Stimulated activated CD8-positive, alpha-beta memory T cell treated with anti-CD3 and anti-CD28 coated beads, Interleukin-15, amount 100 ng/mL, for 1 hour (primary cell): ENCODE results near the gene PRM3.
A peak's percentile ranks its signal among the peaks of the same experiment; 100 is the strongest.

Experiments used
- DNase-seq: peaks from one replicate; pipeline ENCODE4 v3.0.0-alpha.2; 2020; ENCODE audit warnings: low read depth

PRM3 gene

DNA sequence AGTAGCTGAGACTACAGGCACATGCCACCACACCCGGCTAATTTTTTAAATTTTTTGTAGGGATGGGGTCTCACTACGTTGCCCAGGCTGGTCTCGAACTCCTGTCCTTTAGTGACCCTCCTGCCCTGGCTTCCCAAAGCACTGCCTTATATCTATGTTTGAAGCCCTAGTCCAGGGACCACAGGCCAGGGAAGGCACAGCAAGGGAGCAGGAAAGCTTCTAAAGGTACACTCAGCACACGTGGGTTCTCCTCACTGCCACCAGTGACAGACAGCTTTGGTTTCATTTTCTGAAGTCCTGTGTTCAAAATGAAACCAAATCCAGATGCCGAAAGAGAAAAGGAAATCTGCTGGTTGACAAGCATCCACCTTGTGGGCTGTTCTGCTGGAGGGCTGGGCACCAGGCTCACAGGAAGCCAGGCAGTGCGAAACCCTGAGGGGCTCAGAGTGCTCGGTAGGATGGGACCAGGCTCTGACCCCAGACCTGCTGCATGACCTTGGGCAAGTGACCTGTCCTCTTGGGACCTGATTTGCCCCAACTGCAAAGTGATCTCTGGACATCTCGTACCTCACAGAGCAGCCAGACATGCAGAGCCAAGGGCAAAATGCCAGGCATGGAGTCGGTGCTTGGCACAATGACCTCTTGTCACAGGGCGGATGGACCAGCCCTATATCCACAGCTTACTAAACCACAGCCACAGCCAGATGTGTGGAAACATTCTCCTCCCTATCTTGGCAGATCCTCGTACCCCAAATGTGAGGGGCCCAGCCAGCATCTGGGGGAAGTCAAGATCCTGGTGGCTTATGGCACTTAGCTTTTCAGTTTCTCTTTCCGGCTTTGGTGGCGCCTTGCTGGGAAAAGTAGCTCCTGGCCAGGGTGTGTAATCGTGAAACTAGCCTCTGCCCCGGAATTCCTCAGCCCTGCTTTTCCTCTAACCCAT, 14.6 kb downstream of the PRM3 start:
- no peak for DNase-seq

DNA sequence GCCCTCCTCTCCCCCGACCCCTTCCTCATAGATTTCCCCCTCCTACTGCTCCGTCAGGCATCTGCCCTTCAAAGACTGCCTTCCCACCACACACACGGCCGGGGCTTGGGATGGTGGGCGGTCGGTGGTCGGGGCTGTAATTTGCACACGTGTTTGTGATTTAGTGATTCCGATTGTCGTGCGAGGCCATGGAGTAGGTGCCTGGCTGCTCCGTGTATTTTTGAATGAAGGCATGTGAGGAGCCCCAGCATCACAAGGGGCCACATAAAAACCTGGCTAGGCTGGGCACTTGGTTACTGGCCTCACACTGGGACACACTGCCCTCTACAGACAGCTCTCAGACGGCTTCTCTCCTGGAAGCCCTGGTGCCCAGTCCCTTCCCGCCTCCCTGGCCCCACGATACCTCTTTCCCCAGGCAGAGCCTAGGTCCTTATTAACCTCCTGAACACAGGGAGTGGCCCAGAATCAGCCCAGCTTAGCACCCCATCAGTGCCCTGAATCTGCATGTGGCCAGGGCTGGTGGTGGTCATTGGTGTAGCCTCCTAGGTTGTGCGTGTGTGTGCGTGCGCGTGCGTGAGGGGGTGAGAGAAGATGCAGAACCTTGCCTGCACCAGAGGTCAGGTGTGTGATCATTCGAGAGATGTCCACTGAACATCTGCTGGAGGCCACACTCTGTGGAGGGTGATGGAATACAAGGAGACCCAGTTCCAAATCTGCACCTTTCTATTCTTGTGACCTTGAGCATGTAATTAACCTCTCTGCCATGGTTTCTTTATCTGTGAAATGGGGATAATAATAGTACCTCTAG, 16.1 kb downstream of the PRM3 start:
- peak; percentile 21 for DNase-seq

DNA sequence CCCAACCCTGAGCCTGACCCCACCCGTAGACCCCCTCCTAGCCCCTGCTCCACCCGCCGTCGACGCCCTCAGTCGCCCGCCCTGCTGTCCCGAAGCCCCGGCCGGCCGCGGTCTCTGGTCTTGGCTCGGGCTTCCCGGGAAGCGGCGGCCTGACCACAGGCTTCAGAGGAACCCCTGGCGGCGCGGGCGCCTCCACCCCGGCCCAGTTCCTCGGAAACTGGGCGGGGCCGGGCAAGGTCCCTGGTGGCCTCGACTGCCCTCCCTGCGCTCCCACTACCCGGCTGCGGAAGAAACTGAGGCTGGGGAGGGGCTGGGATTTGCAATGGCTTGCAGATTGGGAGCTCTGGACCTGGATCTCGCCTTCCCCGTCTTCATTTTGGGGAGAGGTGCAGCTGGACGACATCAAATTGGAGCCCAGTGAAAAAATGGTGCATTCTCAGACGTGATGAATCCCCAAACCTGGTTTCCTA, 16.7 kb downstream of the PRM3 start:
- no peak for DNase-seq

DNA sequence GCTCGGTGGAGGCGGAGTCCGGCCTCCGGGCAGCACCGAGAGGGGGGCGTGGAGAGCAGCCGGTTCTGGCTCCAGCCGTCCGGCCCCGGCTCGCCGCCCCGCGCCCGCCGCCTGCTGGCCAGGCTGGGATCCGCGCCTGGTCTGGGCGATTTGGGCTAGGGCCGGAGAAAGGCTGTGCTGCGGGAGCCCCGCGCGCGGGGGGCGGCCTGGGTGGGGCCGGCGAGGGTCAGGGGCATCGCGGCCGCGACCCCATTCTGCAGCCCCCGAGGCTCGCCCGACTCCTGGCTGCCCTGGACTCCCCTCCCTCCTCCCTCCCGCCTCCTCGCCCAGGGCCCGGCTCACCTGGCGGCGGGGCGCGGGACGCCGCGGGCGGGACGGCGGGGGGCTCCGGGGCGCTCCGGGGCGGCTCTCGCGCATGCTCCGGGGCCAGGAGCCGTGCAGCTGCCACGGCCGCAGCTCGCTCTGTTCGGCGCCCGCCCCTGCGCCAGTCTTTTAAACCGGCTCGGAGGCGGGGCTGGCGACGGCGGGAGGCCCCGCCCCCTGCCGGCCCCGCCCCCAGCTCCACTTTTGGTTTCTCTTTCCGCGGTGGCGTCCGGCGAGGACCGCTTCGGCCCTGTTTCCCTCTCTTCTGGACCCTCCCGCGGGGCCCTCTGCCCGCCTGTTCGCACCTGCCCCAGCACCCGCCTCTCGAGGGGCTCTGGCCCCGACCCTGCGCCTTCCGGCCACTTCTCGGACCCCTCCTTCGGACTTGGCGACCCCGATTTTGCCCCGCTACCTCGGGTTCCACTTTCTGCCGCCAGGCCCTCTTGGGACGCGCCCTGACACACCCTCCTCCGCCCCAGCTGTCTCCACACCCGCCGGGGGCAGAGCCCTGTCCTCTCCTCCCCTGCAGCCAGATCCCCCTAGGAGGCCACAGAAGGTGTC, 17.4 kb downstream of the PRM3 start, which contains the start of gene SOCS1:
SOCS1 (minus strand) TSS at position 468 of the 924 bp plus-strand sequence. CDS start 726 bp downstream, outside the sequence.
- peak; percentile 70 for DNase-seq

DNA sequence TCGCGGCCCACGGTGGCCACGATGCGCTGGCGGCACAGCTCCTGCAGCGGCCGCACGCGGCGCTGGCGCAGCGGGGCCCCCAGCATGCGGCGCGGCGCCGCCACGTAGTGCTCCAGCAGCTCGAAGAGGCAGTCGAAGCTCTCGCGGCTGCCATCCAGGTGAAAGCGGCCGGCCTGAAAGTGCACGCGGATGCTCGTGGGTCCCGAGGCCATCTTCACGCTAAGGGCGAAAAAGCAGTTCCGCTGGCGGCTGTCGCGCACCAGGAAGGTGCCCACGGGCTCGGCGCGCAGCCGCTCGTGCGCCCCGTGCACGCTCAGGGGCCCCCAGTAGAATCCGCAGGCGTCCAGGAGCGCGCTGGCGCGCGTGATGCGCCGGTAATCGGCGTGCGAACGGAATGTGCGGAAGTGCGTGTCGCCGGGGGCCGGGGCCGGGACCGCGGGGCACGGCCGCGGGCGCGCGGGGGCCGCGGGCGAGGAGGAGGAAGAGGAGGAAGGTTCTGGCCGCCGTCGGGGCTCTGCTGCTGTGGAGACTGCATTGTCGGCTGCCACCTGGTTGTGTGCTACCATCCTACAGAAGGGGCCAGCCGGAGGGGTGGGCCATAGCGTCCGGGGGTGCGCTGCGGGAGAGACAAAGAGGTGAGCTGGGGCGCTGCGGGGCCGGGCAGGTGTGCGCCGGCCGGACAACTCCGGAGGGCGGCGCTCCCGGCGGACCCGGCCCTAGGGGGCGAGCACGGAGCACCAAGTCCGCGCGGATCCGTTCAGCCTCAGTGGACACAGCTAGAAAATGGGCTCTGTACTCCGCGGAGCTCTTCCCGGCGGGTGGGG, 18.3 kb downstream of the PRM3 start:
- DNase-seq = no peak

DNA sequence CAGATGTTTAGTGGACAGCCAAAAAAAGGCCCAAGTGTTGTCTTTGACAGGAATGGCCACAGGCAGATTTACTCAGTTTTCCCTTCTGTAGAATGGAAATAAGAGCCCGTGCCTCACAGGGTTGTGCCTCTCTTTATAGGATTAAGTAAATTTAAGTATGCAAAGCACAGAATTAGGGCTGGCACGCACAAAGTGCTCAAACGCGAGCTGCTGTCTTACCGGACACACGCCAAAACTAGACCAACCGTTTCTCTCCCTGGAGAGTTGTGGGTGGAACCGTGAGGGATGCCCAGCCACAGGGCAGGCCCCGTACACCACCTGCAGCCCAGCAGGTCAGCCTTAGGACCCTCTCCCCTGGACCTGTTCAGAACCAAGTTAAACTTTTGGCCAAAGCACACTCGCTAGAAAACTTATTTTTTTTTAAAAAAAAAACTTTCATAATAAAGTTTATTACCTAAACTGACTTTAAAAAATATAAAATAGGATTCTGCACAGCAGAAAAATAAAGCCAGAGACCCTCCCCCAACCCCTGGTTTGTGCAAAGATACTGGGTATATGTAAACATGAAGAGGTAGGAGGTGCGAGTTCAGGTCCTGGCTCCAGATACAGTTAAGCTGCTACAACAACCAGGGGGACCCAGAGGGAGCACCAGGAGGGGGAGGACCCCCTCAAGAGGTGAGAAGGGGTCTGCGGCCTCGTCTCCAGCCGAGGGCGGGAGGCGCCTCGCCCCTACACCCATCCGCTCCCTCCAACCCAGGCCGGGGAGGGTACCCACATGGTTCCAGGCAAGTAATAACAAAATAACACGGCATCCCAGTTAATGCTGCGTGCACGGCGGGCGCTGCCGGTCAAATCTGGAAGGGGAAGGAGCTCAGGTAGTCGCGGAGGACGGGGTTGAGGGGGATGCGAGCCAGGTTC, 19.2 kb downstream of the PRM3 start:
- DNase-seq = no peak

DNA sequence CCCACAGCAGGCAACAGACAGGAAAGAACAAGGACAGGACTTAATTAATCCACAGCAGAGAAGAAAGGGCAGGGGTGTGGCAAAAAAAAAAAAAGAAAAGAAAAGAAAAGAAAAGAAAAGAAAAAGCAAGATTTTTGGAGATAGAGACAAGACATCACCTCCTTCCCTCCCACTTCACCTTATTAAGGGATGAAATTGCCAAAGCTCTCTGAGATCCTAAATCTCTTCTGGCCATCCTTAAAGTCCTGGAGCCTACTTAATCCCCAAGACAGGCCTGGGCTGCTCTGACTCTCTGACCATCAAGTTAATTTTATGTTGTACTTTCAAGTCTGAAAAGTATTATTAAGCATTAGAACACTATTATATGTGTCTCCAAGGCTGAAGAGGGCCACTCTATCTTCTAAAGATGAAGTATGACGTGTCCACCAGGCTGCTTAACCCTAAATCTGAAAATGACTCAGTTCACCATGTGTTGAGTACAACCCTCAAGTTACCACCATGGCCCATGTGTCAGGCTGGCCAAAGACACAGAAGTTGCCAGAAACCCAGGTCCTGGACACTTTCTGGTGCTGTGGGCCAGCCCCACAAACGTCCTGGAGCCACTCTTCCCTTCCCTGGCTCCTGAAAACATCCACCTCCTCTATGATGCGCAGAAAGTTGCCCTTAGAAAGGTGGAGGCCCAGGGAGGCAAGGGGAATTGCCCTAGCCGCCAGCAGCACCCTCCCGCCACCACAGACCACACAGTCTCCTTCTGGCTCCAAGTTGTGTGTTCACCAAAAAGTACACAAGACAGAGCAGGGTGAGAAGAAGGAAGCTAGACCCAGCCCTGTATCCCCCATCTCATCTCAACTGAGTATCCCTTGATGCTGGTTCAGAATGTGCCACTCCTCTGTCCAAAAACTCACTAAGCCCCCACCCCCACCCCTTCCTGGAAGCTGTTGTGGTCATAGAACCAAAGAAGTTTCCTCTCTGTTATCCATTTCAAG, 20.1 kb downstream of the PRM3 start:
- DNase-seq = no peak

DNA sequence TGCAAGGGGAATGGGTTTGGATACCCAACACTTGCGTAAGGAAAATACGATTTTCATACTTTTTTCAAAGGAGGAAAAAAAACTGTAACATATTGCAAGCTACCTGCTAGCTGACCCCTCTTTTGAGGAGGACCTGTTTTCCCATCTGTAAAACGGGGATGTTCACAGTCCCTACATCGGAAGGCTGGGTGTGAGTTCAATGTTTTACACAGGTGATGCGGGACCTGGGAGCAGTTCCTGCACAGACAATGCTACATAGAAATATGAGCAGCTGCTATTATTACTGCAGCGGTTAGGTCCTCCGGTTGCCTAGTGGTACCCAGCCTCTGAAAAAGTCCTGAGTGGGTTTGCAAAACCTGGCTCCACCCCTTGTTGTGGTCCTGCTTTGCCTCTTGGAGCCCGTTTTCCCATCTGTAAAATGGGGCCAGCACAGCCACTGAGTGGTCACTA, 20.9 kb downstream of the PRM3 start:
- DNase-seq = no peak

DNA sequence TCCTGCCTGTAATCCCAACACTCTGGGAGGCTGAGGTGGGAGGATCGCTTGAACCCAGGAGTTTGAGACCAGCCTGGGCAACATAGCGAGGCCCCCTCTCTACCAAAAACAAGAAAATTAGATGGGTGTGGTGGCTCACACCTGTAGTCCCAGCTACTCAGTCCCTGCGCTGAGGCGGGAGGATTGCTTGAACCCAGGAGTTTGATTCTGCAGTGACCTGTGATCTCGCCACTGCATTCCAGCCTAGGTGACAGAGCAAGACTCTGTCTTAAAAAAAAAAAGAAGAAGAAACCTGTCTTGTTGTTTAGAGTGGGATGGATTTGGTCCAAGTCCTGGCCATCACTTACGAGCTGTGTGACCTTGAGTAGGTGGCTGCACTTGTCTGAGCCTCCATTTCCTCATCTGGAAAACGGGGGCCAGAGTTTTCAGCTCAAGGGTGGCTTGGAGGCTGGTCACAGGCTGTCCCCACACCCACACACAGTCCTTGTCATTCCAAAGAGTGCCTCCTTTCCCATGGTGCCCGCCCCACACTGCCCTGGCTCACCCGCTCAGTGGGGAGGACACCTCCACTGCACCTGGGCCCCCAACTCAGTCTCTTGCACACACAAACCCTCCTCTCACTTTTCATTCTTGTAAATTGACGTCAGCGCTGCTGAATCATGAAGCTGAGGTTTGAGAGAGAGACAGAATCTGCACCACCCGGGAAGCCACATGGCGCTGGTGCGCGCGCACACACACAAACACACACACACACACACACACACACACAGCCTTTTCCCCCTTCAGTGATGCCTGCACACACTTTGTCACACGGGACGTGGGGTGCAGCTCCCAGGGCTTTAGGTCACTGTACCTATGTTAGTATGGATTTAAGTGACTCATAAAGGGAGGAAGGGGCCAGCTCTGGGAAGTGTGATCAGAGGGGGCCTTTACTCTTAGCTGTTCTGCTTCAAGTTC, 21.6 kb downstream of the PRM3 start:
- DNase-seq = peak; percentile 57

DNA sequence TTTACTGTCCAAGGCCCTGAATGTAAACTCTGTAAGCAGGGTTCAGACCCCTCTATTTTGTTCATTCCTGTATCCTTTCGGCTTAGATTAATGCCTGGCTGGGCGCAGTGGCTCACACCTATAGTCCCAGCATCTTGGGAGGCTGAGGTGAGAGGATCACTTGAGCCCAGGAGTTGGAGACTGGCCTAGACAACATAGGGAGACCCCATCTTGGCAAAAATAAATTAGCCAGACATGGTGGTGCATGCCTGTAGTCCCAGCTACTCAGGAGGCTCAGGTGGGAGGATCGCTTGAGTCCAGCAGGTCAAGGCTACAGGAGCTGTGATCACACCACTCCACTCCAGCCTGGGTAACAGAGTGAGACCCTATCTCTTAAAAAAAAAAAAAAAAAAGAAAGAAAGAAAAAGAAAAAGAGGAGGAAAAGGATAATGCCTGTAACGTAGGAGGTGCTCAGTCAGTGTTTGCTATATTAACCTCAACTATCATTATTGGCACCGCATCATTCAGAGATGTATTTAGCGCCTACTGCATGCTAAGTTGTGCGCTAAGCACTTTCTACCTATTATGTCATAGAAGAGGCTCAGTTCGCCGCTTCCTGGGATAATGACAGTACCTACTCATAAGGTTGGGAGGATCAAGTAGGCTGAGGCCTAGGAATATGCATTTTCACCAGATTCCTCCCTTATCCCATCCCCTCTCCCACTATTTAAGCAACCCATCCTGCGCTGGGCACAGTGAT, 22.5 kb downstream of the PRM3 start:
- DNase-seq = no peak

DNA sequence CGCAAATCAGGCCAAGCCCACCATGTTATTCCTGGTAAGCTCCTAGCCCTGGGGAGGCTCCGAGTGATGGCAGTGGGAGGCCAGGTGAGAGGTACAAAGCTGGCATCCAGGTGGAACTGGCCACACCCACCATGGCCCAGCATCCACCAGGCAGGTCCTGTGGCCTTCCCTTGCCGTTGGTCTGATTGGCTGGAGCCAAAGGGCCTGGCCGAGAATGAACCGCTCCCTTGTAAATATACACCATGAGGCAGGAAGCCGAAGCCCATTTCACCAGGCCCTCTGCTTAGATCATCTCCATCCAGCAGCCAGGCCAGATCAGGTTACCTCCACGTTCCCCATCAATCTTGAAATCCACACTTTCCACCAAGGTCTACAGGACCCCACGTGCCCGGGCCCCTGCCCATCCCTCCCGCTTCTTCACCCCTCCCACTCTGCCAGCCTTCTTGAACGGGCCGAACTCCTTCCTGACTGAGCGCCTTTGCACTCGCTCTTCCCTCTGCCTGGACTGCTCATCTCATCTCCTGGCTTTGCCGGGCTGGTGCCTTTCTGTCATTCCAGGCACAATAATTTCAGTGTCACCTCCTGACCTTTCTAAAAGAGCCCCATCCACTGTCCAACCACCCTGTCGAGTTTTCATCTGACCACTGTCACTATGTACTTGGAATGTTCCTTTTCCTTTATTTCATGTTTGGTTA, 23.2 kb downstream of the PRM3 start:
- DNase-seq = no peak

DNA sequence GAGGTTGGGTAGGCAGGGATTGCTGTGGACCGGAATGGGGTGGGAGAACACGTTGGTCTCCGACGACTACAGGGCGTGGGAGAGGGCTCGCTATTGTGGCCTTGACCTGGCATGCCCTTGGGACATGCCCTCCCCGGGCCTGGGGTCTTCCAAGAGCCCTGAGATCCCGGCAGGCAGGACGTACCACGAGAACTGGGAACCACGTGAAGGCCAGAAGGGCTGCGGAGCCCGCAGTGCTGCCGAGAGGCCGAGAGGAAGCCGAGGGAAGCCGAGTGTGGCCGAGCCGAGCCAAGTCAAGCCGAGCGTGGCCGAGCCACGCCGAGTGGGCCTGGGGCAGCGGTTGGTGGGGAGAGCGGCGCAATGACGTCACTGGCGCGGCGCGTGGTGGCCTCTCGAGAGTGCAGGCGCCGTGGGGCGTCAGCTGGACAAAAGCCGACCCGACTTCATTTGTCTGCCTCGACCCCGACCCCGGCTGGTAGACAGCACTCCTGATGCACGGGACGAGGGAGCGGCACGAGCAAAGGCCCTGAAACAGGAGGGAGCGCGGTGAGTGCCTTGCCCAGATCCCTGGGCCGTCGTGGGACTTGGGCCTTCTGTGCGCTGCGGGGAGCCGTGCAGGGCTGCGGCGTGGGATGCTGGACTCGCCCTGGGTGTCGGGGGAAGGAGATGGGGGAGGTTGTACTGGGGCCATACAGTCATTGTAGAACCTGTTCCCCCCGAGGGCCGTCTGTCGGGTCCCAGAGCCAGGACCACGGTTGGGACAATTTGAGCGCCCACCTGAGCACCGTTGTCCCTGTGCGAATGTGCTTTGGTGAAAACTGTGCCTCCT, 24.0 kb downstream of the PRM3 start:
- no peak for DNase-seq

DNA sequence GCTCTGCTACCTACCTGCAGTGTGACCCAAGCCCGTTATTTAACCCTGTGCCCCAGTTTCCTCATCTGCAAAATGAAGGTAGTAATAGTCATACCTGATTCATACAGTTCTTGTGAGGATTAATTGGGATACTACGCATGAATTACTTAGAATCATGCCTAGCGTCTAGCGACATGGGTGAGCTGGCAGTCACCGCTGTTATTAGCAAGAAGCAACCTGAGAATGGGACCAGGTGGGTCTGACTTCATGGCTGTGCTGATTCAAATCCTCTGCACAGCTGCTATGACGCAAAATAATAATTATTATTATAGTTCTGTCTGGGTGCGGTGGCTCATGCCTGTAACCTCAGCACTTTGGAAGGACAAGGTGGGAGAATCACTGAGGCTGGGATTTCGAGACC, 25.3 kb downstream of the PRM3 start:
- no peak for DNase-seq

DNA sequence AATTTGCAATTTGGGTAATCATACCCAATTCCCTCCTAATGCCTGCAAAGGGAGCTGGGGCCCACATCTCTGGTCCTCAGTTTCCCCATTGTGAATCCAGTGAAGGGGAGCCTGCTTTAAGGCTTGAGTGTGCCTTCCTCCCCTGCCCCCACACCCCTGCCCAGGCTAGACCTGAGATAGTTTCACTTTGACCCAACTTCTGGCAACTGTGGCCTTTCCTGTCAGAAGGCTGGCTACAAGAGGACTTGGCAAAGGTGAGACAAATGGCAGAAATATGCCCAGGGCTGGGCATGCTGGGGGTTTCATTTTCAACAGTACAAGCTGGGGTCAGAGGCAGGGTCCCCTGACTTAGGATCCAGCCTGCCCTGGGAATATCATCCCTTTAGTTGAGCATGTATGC, 27.4 kb downstream of the PRM3 start:
- no peak for DNase-seq

DNA sequence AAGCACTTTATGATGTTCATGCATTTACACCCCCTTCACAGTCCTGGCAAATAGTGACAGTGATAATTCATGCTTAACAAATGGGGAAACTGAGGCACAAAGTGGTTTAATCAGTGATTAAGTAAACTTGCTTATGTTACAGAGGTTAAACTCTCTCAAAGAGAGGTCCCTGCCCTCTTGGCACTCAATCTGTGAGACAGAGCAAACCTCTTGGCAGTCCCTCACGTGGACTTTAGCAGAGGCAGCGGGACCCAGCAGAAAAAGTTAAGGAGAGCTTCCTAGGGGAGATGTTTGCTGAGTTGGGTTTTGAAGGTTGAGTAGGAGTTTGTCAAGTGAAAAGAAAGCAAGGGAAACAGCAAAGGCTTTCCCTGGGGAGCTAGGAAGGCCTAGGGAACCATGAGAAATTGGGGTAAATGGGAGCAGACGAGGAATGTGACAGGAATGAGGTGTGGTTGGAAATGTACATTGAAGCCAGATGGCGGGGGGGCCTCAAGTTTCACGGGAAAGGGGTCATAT, 28.1 kb downstream of the PRM3 start:
- no peak for DNase-seq
